Smooth muscle cell (in vitro differentiated cells): Measurements from ENCODE around the gene STK38L. TPM values are rescaled to one million over a fixed set of nuclear protein-coding genes. Genes with fewer than 3 reads are reported as not detected.

Source experiments
- DNase-seq: peaks from one replicate; lab custom pipeline; 2025; ENCODE audit not compliant: unreplicated experiment; lab: John Stamatoyannopoulos, UW
- H2AFZ ChIP-seq: fragments of 200-600 bp; sonication (generic); 2 replicates; pipeline ENCODE4 v1.6.0; 2016; ENCODE audit warnings: antibody characterized with exemption, low read depth, mild to moderate bottlenecking
- H3F3A ChIP-seq: fragments of 200-600 bp; sonication (generic); 2 replicates; pipeline ENCODE4 v1.6.0; 2017; ENCODE audit warnings: antibody characterized with exemption, low read depth
- H3K27ac ChIP-seq: fragments of 200-600 bp; sonication (generic); 2 replicates; pipeline ENCODE4 v1.5.1; 2016; ENCODE audit warnings: low read depth, mild to moderate bottlenecking
- H3K27me3 ChIP-seq: fragments of 200-600 bp; sonication (generic); 2 replicates; pipeline ENCODE4 v1.6.1; 2016; ENCODE audit warnings: low read depth, mild to moderate bottlenecking
- H3K36me3 ChIP-seq: fragments of 200-600 bp; sonication (generic); 2 replicates; pipeline ENCODE4 v1.5.1; 2016; ENCODE audit warnings: low read depth
- H3K4me1 ChIP-seq: fragments of 200-600 bp; sonication (generic); 2 replicates; pipeline ENCODE4 v1.5.1; 2016; ENCODE audit warnings: low read depth
- H3K4me2 ChIP-seq: fragments of 200-600 bp; sonication (generic); 2 replicates; pipeline ENCODE4 v1.6.0; 2016; ENCODE audit warnings: mild to moderate bottlenecking
- H3K4me3 ChIP-seq: fragments of 200-600 bp; sonication (generic); 2 replicates; pipeline ENCODE4 v1.5.1; 2016; ENCODE audit warnings: mild to moderate bottlenecking
- H3K79me2 ChIP-seq: fragments of 200-600 bp; sonication (generic); 2 replicates; pipeline ENCODE4 v1.6.0; 2016; ENCODE audit warnings: low read depth, mild to moderate bottlenecking
- H3K9ac ChIP-seq: fragments of 200-600 bp; sonication (generic); 2 replicates; pipeline ENCODE4 v1.6.0; 2016; ENCODE audit warnings: low read depth
- H3K9me3 ChIP-seq: fragments of 200-600 bp; sonication (generic); replicated peaks from 2 replicates; pipeline ENCODE4 v1.5.1; 2016; ENCODE audit warnings: low read depth
- H4K20me1 ChIP-seq: fragments of 200-600 bp; sonication (generic); 2 replicates; pipeline ENCODE4 v1.6.0; 2016; ENCODE audit warnings: low read depth
- CTCF ChIP-seq: fragments of 200-600 bp; sonication (generic); IDR thresholded peaks from 2 replicates; pipeline ENCODE4 v1.5.1; 2017; ENCODE audit warnings: borderline replicate concordance, mild to moderate bottlenecking, antibody characterized with exemption; ENCODE audit not compliant: insufficient read depth, poor library complexity, severe bottlenecking
- WGBS: methylation state at CpG from one replicate; pipeline ENCODE4 v1.1.7; 2016; ENCODE audit warnings: low lambda C conversion rate; 5-methylcytosine and 5-hydroxymethylcytosine counted together
- polyA plus RNA-seq: library from polyadenylated mRNA; unstranded; fragments of >200 nt; fragmentation: Nextera tagmentation; extraction: Ambion mirVana; gene quantifications from 2 replicates; pipeline ENCODE4 v1.2.1, GENCODE V29; 2016
- total RNA-seq: library from RNA; depleted of rRNA; stranded (reverse); fragments of >200 nt; gene quantifications from 2 replicates; pipeline ENCODE4 v1.2.3, GENCODE V29; 2014

The STK38L gene
- total and polyA plus RNA-seq, 2 experiments from 2014 or later: 57.8 to 190 TPM

DNA sequence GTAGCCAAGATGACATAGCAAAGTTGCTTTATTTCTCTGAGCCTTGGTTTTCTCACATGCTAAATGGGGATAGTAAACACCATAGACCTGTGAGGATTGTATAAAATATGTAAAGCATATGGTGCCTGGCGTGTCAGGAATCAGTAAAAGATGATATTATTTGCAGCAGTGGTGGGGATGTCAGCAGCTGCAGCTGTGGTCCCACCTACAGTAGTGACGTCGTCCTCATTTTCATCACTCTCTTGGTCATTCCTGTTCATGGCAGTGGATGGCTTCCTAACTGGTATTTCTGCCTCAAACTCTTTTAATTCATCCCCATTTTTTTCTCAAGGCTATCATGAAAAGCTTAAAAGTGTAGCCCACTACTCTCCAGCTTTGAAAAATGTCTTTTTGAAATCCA lies 100.7 kb downstream of the STK38L start:
- peaks cover 12% of the 10 kb centered on the region for H3K79me2 ChIP-seq
- no peak overlapping the region for H3K4me3 ChIP-seq
- peak overlapping the region; percentile 94 for H3K27ac ChIP-seq
- peaks cover 17% of the 10 kb centered on the region for H3K4me1 ChIP-seq
- peak overlapping the region; percentile 53 for H3K9ac ChIP-seq
- no peaks in the 10 kb centered on the region for H3K36me3 ChIP-seq
- H4K20me1 ChIP-seq: no peaks in the 10 kb centered on the region
- H2AFZ ChIP-seq: no peak overlapping the region
- peaks cover 5% of the 10 kb centered on the region for H3F3A ChIP-seq
- no peaks in the 10 kb centered on the region for H3K9me3 ChIP-seq
- DNase-seq: no peak
- H3K4me2 ChIP-seq: peak overlapping the region; percentile 72
- H3K27me3 ChIP-seq: no peaks in the 10 kb centered on the region
- TF ChIP-seq CTCF: no peak
- WGBS: 69% methylated on average over 3 of the region's 3 CpGs

DNA sequence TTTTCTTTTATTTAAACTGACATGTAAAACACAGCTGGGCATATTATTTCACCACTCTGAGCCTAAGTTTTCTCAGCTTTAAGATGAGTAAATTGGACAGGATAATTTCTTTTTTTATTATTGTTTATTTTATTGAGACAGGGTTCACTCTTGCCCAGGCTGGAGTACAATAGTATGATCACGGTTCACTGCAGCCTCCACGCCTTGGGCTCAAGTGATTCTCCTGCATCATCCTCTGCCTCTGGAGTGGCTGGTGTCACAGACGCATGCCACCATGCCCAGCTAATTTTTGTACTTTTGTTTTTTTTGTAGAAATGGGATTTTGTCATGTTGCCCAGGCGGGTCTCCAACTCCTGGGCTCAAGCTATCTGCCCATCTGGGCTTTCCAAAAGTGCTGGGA lies 101.3 kb downstream of the STK38L start:
- TF ChIP-seq CTCF: no peak
- no peak overlapping the region for H3K27ac ChIP-seq
- H3K27me3 ChIP-seq: no peaks in the 10 kb centered on the region
- H4K20me1 ChIP-seq: no peaks in the 10 kb centered on the region
- H3K9me3 ChIP-seq: no peaks in the 10 kb centered on the region
- DNase-seq: no peak
- H3K4me2 ChIP-seq: no peak overlapping the region
- H3K79me2 ChIP-seq: peaks cover 12% of the 10 kb centered on the region
- WGBS: 98% methylated on average over 4 of the region's 4 CpGs
- no peaks in the 10 kb centered on the region for H3K36me3 ChIP-seq
- H2AFZ ChIP-seq: no peak overlapping the region
- H3K4me1 ChIP-seq: peaks cover 17% of the 10 kb centered on the region
- H3K4me3 ChIP-seq: no peak overlapping the region
- no peak overlapping the region for H3K9ac ChIP-seq
- peaks cover 5% of the 10 kb centered on the region for H3F3A ChIP-seq

- peaks cover 7% of the 10 kb centered on the region for H3K79me2 ChIP-seq
Measured at GRCh38 chr12:27347779-27348178, 103.7 kb downstream of the STK38L start.

More at GRCh38 chr12:27347779-27348178, 103.7 kb downstream of the STK38L start:
- Histone ChIP-seq H3K27me3 (no peaks in the 10 kb centered on the region), H3K27ac (no peak overlapping the region), H3K9me3 (no peaks in the 10 kb centered on the region), H2AFZ (no peak overlapping the region), H4K20me1 (no peaks in the 10 kb centered on the region), H3K36me3 (no peaks in the 10 kb centered on the region), H3K4me1 (peaks cover 13% of the 10 kb centered on the region), H3K4me3 (no peak overlapping the region), H3K9ac (no peak overlapping the region), H3K4me2 (no peak overlapping the region), H3F3A (peaks cover 5% of the 10 kb centered on the region)
- TF ChIP-seq CTCF: no peak
- 82% methylated on average over 2 of the region's 2 CpGs for WGBS
- DNase-seq: no peak
